GM18502 (cell line): ENCODE data around the gene MAP6.

ENCODE experiments used
- ATAC-seq: cut with Tn5 transposase; IDR thresholded peaks from one replicate; pipeline ENCODE4 v1.9.1; 2021; ENCODE audit warnings: mild to moderate bottlenecking; ENCODE audit not compliant: unreplicated experiment, poor library complexity

The MAP6 gene

DNA sequence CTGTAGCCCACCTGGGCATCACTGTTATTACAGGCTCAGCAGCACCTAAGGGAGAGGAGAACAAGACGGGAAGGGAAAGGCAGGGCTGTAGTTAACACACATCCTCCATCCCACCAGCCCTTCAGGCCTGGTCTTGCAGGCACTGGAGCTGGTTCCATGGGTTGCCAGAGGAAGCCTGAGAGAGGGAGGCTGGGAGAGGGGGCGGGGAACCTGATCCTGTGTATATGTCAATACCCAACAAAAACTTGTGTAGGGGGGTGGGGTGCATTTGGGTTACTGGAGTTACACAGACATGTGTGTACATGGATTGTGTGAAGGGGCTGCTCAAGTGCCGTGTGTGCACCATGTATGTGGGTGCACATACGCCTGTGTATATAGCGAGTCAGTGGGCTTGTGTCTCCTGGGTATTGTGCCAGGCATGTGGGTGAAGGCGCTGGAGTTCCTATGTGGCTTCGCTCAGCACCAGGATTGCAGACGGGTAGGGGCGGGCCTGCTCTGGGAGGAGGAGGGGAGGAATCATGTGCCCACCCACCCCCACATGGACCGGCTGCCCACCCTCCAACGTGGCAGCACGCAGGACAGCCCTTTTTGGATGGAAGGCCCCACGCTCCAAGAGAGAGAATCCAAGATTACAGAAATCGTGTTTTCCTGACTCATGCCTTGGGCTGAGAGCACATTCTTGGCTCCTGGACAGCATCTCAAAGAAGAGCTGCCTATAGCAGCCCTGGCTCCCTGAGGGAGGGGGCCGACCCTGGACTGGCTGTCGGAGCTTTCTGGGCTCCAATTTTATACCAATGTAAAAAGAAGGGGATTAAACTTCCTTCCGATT, 111.0 kb downstream of the MAP6 start:
- ATAC-seq, result no peak

GRCh38 chr11:75556275-75556674, 112.6 kb downstream of the MAP6 start:
- no peak for ATAC-seq

DNA sequence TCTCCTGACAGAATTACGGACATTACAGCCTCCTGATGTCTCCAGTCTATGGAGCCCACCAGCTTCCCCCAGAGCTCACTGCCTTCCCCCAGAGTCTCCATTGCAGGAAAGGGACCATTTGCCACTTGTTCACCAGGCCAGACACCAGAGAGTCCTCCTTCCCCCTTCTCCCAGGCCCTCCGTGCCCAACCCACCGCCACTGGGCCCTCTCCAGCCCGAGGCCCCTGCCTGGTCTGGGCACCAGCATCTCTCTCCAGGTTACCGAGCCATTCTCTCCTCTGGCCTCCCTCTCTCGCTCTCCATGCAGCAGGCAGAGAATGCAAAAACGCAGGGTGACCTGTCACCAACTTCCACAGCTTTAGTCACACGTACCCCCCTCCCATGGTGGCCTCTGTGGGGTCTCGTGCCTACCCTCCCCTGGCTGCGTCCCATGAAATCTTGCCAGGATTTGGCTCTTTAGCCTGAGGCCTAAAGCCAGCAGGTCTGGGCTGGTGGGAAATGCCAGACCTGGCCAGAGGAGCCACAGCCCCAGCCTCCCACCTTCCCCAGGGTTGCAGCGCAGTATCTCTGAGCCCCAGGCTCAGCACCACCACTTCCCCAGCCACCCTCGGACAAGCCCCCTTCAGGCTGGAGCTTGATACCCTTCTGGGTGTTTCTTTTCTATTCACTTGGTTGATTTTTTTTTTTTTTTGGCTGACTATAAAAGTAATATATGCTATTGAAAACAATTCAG, 113.6 kb downstream of the MAP6 start:
- ATAC-seq, result no peak

DNA sequence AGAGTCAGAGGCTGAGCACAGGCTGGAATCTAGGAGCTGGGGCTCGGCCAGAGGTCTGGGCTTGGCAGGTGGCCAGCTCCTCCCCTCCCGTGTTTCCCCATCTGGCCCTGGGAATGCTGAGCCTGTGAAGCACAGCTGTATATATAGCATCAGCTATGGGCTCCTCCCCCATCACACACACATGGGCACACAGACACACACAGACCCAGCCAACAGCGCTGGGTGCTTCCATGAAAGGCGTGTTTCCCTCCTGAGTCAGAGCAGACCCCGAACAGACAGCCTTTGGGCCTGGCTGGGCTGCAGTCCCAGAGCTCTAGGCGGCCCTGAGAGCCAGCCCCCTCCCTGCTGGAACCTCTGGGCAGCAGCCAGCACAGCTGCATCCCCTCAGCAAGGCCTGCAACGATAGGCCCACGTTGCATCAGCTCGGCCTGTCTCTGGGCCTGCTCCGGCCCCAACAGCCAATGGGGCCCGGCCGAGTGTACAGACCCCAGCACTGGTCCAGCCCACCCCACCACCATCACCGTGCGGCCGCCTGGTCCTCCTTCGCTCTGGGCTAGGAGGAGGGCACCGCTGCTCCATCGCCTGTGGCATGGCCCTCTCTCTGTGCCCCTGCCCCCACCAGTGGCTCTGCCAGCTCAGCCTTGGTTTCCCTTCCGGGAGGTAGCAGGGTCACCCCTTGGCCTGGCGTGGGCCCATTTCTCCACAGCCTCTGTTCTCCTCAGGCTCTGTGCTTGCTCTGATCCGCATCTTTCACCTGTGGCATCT, 114.4 kb downstream of the MAP6 start:
- no peak for ATAC-seq

- ATAC-seq, result no peak
Measured at GRCh38 chr11:75553889-75554257, 115.0 kb downstream of the MAP6 start.

GRCh38 chr11:75553182-75553581, 115.7 kb downstream of the MAP6 start:
- no peak for ATAC-seq

DNA sequence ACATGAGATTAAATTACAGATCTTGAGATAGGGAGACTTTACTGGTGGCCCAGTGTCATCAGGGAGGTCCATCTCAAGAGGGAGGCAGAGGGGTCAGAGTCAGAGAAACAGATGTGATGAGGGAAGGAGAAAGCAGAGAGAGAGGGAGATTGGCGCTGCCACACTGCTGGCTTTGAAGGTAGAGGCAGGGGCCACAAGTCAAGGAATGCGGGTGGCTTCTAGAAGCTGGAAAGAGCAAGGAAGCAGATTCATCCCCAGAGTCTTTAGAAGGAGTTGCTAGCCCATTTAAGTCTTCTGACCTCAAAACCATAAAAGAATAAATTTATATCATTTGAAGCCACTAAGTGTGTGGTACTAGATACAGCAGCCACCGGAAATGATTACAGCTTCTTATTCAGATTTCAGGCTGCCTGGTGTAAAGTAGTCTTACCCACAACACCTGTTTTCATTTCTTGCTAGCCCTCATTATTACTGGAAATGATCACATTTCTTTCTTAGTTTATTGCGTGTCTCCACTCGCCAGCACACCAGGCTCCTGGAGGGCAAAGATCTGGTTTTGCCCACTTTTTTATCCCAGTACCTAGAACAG, 119.4 kb downstream of the MAP6 start:
- no peak for ATAC-seq

DNA sequence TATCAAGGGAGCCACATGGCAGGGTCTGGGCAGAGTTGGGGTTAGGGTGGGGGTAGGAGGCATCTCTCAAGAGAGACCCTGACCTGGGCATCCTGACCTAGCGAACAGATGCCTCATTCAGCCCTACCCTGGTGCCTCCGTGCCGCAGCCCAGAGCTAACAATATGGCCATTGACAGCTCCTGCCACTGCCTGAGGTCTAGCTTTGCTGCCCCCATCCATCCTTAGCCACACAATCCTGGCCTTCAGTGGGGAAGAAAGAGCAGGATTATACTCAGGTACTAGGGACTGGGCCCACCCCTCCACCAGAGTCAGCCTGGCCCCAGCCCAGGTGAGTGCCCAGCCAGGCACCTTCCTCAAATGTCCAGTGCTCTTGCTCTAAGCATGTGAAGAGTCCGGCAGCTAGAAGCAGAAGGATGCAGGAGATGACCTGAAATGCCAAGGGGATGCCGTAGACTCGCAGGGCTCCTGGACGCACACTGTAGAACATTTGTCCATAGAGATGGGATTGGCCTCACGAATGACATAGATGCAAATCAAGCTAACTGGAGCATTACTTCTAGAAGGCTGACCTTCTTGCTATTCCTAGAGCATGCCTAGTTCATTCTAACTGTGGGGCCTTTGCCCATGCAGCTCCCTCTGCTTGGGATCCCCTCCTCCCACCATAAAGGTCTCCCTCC, 120.1 kb downstream of the MAP6 start:
- ATAC-seq, result no peak

- no peak for ATAC-seq
Measured at GRCh38 chr11:75547617-75548058, 121.2 kb downstream of the MAP6 start.

DNA sequence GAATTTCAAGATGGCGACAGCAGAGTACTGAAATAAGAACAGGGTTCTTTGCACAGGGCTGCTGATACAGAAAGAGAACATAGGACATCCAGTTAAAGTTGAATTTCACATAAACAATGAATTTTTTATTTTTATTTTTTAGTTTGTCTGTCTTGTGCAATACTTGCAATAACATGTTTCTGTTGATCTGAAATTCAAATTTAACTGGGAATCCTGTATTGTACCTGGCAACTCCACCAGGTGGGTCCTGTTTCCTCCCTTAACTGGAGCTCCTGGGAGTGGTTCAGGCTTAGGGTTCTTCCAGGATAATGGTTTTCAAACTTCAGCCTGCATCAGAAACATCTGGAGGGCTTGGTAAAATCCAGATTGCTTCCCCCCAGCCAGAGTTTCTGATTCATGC, 121.7 kb downstream of the MAP6 start:
- no peak for ATAC-seq

GRCh38 chr11:75543806-75544205, 125.0 kb downstream of the MAP6 start:
- ATAC-seq, result no peak

GRCh38 chr11:75542088-75542438, 126.8 kb downstream of the MAP6 start:
- ATAC-seq, result no peak

DNA sequence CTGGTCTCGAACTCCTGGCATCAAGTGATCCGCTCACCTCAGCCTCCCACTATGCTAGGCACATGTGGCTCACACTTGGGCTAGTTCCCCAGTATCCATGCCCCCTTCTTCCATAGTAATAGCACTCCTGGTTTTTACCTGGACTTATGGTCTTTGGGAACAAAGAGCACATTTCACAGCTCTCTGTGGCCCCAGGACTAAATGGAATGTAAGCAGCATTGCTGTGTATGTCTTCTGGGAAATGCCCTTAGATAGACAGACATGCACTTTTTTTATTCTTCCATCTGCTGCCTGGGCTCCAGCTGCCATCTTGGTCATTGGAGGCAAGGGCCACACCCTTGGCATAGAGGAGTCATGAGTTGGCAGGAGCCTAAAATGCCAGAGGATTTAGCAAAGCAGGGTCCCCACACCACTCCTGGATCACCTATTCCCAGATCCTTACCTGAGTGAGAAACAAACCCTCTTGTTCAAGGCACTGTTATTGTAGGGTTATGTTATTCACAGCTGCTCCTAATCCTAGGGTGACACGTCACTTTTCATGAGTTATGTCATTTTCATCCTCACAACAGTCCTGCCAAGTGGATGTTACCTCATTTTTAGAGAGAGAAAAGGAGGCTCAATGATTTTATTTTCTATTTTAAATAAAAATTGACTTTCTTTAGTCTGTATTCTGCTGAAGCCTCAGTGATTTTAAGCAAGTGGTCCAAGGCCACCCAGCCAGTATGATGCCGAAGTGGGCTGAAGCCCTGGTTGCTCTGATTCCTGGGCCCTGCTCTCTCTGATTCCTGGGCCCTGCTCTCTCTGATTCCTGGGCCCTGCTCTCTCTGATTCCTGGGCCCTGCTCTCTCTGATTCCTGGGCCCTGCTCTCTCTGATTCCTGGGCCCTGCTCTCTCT, 127.4 kb downstream of the MAP6 start:
- ATAC-seq, result no peak

DNA sequence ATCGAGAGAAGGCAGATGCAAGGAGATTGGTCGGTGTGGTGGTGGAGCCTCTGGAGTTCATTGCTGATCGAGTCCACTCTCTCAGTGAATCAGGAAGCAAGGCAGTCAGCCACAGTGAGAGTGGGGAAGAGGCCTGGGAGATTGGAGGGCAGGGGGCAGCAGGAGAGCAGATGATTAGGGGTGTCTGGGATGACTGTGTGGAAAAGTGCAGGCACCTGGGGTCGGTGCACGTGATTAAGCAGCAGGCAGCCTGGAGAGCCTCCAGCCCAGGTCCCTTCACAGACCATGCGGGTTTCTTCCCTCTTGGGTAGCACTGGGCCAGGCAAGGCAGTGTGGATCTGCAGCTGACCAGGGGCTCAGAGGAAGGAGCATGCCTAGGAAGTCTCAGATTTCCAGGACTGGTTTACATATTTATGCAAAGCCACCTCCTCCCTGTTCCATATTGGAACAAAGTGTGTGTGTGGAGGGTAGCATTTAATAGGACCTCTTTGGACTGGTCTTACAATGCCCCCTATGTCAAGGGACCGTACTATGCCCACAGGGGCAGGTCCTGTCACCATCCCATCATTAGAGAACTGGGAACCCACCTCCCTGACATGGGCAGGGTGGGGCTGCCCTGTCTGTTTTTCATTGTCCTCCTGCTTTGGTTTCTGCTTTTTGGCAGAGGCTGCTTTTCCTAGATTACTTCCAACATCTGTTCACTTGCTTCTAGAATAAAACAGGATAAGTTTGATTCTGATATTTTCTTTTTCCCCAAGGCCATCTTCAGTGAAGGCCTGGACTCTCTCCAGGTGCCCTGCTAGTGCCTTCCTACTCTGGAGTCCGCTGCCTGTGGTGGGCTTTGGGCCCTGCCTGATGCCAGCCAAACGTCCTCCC, 129.1 kb downstream of the MAP6 start:
- no peak for ATAC-seq

- no peak for ATAC-seq
Measured at GRCh38 chr11:75538150-75538942, 130.5 kb downstream of the MAP6 start.

DNA sequence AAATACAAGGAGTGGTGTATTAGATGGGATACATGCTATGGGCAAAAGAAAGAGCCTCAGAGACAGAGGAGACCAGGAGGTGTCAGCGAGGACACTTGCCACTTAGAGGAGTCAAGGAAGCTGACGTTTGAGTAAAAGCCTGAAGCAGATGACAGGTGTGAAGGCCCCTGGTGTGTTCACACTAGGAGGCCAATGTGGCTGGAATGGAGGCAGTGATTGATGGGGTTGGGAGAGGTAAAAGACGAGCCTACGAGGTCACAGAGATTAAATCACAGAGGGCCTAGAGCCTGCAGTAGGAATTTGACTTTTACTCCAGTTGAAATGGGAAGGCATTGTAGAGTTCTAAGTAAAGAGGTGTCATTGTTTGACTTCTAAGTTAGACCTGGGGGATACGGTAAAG, 131.1 kb downstream of the MAP6 start:
- no peak for ATAC-seq
